Stimulated activated CD8-positive, alpha-beta memory T cell treated with anti-CD3 and anti-CD28 coated beads, Interleukin-7, amount 100 ng/mL, for 24 hours (primary cell): ENCODE results near the gene RAPGEF4.
"Not testable (repeated sequence)": the region's sequence is repeated elsewhere in the genome, so short reads cannot be mapped to it uniquely, and the experiment has no call there.

Experiments
- DNase-seq: peaks from one replicate; pipeline ENCODE4 v3.0.0-alpha.2; 2020; ENCODE audit warnings: low read depth

Gene RAPGEF4

GRCh38 chr2:173034143-173034542 lies 298.5 kb downstream of the RAPGEF4 start:
- no peak for DNase-seq

DNA sequence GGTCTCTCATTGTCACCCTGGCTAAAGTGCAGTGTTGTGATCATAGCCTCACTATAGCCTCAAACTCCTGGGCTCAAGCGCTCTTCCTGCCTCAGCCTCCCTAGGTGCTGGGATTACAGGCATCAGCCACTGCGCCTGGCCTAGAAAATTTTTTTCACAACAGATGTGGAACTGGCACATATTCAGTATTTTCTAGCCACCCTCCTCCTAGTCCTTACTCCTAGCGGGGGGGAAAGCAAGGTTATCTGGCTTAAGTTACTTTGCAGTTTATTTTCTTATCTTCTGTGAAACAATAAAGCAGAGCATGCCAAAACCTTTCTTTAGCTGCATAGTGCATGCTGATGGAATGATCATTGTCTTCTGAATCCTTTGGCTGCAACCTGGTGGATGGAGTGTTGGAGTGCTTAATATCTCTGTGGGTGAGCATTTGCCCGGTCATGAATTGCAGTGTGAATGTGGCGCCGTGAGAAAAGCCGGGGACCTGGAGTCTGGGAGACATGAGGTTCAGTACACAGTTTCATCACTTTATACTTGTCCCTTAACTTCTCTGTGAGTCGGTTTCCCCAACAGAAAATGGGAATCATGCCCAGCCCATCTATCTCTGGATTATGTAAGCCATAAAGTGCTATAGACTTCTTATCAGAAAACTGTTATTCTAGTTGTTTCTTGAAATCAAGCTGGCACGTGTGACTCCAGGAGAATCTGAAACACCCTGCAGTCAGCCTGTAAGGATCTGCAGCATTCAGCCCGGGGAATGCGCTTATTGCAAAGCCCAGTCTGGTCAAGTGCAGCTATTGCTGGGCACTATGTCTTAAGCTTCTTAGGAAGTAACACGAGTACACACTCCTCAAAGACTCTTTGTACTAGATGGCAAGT lies 301.8 kb downstream of the RAPGEF4 start:
- no peak for DNase-seq

DNA sequence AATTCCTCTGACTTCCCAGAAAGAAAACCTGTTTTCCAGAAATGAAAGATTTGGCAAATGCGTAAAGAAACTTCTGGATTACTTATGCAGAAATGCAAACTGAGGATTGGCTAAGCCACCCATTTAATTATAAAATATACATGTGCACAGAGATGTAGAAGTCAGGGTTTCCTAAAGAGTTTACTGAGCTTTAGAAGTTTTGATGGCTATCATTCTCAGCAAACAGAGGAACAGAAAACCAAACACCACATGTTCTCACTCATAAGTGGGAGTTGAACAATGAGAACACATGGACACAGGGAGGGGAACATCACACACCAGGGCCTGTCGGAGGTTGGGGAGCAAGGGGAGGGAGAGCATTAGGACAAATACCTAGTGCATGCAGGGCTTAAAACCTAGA lies 302.6 kb downstream of the RAPGEF4 start:
- DNase-seq, result not testable (repeated sequence)

- no peak for DNase-seq
These were observed 305.1 kb downstream of the RAPGEF4 start for GRCh38 chr2:173040729-173041128.

- no peak for DNase-seq
These were observed 307.8 kb downstream of the RAPGEF4 start for GRCh38 chr2:173043476-173043875.

- no peak for DNase-seq
These were observed 308.4 kb downstream of the RAPGEF4 start for GRCh38 chr2:173043897-173044519.

GRCh38 chr2:173044686-173045085 lies 309.0 kb downstream of the RAPGEF4 start:
- DNase-seq, result no peak

DNA sequence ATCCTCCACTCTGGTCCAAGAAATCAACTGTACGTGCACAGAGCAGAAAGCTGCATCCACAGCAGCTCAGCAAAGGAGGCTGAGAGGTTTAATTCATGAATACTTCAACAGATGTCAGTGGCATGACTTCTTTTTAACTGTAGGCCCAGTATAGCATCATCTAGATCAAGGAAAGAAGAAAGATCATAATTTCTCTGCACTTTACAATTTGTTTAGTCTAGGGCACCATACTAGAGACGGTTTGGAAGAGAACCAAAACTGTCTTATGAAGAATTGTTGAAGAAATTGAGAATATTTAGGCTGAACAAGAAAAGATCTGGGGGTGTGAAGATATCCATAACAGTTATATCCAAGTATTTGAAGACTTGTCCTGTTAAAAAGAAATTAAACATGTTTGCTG lies 309.5 kb downstream of the RAPGEF4 start:
- no peak for DNase-seq

- DNase-seq, result no peak
These were observed 312.9 kb downstream of the RAPGEF4 start for GRCh38 chr2:173048522-173048896.

DNA sequence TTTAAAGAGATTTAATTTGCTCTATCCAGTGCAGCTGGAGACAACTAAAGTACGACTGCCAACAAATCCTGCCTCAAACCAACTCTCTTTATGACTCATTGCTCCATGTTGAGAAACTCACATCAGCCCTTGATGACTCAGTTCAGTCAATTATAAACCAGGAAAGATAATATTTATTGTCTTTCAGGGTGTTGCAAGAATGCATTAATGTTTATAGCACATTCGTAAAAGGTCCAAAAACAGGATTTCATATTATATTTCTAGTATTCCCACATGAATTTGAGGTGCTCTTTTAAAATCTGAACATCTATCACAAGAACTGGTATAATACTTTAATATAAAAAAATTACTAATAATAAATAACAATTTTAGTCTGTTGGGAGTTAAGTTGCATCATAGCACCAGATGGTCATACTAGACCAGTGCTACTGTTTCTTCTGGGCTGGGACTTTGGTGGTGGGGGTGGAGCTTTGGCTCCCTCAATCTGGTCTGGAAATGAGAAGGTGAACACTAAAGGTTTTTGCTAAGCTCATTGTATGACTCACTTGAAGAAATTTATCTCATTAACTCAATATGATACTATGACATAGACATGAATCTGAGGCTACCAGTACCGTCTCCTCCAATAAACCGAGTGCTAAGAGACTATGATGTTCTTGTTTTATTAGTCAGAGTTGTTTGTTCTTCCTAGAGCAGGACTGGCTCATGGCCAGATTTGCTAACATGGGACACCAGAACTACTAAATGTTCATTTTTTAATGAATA lies 313.4 kb downstream of the RAPGEF4 start:
- no peak for DNase-seq

- no peak for DNase-seq
These were observed 314.2 kb downstream of the RAPGEF4 start for GRCh38 chr2:173049831-173050230.

DNA sequence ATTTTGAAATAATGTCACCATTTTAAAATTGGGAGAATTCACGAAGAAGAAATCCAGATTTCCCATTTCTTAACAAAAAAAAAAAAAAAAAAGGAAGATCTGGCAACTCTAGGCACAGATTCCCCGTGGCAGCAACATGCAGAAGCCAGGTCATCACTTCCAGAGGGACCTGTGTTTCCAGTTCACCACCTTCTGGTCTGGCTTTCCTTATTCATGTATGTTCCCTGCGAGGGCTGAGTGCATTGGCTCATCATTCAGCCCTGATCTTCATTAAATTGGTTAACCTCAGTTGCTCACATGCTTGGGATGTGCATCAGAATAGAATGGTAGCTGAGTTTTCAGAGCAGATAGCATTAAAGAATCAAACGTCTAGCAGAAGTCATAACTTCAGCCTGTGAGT lies 315.0 kb downstream of the RAPGEF4 start:
- no peak for DNase-seq

DNA sequence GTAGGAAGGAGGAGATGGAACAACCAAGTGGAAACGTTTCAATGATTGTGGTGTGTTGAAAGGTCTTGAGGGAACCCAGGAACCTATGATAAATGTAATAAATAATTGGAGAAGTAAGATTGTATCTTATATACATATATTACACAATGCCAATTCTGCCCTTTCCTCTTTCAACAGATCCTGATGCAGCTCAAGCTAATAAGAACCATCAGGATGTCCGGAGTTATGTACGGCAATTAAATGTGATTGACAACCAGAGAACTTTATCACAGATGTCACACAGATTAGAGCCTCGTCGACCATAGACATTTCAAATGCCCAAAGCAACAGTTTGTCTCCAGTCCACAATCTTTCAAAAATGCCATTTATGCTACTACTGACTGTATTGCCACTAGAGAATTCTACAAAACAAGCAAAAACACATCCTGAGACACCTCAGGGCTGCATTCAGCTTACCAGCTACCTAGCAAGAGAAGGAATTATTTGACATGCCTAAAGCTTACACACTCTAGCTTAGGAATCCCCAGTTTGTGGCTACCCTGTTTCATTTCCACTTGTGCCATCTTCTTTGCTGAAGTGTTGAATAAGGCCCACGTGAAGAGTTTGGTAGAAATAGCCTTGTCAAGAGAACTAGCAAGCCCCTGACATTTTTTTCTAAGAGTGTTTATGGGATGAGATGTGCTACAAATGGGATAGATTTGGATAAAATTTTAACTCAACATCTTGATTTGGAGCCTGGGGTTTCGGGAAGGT lies 316.0 kb downstream of the RAPGEF4 start:
- no peak for DNase-seq

GRCh38 chr2:173053043-173053699 lies 317.5 kb downstream of the RAPGEF4 start:
- no peak for DNase-seq

- DNase-seq, result no peak
These were observed 318.8 kb downstream of the RAPGEF4 start for GRCh38 chr2:173054466-173054865.

DNA sequence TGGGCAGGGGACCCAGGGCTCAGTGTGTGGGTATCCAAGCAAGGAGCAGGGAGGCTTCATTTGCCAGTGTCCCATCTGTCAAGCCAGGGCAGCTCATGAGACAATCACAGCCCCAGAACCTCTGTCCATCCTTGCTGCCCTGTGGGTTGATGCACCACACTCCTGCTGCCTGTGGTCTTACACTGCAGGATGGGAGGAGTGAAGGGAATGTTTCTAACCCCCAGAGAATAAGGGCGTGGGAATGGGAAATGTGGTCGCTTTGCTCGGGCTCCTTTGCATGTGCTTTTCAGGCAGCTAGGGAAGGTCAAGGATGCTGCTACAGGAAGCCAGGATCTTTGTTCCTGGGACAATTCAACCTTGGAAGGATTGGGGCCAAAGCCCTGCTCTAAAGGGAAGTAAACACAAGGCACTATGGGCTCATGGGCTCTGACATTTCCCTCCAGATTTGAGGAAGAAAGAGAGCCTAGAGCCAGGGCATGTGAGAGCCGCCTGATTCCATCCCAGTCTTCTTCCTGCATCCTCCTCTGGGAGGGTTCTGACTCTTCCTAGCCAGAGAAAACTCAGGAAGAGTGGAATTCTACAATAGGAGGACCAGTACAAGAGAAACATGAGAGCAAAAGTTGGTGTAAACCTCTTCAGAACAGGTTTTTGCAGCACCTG lies 321.2 kb downstream of the RAPGEF4 start:
- DNase-seq, result no peak

- DNase-seq, result no peak
These were observed 322.5 kb downstream of the RAPGEF4 start for GRCh38 chr2:173058097-173058496.

DNA sequence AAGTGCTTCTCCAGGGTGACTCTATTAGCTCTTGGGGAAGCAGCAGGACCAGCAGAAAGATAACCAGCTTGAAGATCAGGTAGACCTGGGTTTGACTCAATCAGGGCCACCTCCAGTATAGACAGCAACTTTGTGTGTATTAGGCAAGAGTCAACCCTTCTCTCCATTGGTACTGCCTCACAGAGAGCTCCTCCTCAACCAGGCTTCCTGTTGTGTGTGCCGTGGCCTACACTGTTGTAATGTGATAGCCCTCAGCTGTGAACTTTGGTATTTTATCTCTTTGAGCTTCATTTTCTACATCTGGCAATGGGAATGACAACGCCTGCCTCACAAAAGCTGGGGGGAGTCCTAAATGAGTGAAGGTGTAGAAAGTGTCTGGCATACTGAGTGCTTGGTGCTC lies 323.0 kb downstream of the RAPGEF4 start:
- no peak for DNase-seq

DNA sequence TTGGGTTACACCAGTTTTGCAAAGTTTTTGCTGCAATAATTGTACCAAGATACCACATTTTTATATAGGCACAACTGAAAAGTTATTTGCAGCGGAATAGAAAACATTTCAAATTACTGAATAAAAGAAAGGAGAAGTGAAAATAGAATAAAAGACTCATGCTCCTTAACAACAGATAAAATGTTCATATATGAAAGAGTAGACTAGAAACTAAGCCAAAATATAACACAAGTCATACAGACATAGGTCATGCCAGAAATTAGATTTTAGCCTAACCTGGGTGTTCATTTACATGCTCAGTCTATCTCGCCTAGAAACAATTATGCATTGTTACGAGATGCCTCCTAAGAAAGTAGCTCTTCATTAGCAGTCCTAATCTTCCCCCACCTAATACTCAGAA lies 323.6 kb downstream of the RAPGEF4 start:
- DNase-seq, result no peak

DNA sequence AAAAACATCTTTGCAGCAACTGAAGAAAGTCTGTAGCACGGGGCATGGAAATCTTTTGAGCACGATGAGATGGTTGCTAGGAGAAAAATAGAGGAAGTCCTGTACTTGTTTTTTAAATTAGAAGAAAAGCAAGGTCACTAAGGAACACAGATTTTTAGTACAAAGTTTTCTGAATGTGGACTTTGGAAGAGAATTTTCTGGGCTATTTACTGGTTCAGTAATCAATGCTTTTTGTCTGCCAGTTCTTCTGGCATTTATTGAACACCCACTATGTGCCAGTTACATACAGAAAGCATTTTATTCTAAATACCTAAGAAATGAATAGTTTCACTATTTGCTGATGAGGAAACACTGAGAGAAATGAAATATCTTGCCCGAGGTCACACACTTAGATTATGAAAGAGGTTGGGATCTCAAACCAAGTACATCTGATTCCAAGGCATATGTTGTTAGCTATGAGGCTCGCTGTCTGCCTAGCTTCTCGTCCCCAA lies 324.4 kb downstream of the RAPGEF4 start:
- no peak for DNase-seq

DNA sequence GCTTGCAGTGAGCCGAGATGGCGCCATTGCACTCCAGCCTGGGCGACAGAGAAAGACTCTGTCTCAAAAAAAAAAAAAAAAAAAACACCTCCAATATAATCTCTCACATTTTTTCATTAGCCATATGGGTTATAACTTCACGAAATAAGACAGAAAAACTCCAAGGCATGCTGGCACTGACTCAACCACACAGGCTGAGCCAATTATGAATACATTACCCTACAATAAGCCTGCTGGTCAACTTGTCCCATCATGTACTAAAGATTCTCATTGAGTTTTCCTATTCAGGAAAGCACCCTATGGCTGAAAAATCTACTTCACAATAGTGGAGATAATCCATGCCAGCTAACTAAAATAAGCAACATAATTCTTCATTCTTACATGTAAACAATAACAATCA lies 327.2 kb downstream of the RAPGEF4 start:
- DNase-seq, result no peak
